ENCODE results near the gene BCAS3.
"Not testable (repeated sequence)": the region's sequence is repeated elsewhere in the genome, so short reads cannot be mapped to it uniquely, and the experiment has no call there.

BCAS3 gene

GRCh38 chr17:61354895-61355874 lies 677.5 kb downstream of the BCAS3 start:
- Histone ChIP-seq H3K9me3 (ENCODE audit: control insufficient read depth, low read length) (no peaks in the 10 kb centered on the region), H3K4me2 (ENCODE audit: low read length) (no peak overlapping the region), H3K27me3 (ENCODE audit: control insufficient read depth, insufficient read depth, low read length) (no peaks in the 10 kb centered on the region), H3K4me3 (ENCODE audit: low read depth, low read length) (no peak overlapping the region), H3K9ac (no peak overlapping the region), H3K27ac (no peak overlapping the region), H3K79me2 (no peaks in the 10 kb centered on the region), H3K4me1 (no peaks in the 10 kb centered on the region), H2AFZ (no peak overlapping the region), H3K36me3 (ENCODE audit: control insufficient read depth, insufficient read depth, low read length) (no peaks in the 10 kb centered on the region)
- TF ChIP-seq, protein P1, sequence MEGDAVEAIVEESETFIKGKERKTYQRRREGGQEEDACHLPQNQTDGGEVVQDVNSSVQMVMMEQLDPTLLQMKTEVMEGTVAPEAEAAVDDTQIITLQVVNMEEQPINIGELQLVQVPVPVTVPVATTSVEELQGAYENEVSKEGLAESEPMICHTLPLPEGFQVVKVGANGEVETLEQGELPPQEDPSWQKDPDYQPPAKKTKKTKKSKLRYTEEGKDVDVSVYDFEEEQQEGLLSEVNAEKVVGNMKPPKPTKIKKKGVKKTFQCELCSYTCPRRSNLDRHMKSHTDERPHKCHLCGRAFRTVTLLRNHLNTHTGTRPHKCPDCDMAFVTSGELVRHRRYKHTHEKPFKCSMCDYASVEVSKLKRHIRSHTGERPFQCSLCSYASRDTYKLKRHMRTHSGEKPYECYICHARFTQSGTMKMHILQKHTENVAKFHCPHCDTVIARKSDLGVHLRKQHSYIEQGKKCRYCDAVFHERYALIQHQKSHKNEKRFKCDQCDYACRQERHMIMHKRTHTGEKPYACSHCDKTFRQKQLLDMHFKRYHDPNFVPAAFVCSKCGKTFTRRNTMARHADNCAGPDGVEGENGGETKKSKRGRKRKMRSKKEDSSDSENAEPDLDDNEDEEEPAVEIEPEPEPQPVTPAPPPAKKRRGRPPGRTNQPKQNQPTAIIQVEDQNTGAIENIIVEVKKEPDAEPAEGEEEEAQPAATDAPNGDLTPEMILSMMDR (IDR thresholded peaks at IDR 0.05) = no peak

GRCh38 chr17:61357061-61357460 lies 679.4 kb downstream of the BCAS3 start:
- not testable (repeated sequence) for H2AFZ ChIP-seq; H3K4me1 ChIP-seq; H3K27ac ChIP-seq; H3K9me3 ChIP-seq (ENCODE audit: control insufficient read depth, low read length); H3K27me3 ChIP-seq (ENCODE audit: control insufficient read depth, insufficient read depth, low read length); H3K36me3 ChIP-seq (ENCODE audit: control insufficient read depth, insufficient read depth, low read length); H3K4me2 ChIP-seq (ENCODE audit: low read length); H3K4me3 ChIP-seq (ENCODE audit: low read depth, low read length); H3K79me2 ChIP-seq; H3K9ac ChIP-seq

GRCh38 chr17:61359513-61359912 lies 681.9 kb downstream of the BCAS3 start:
- H3K27ac ChIP-seq; H3K4me1 ChIP-seq; H3K27me3 ChIP-seq (ENCODE audit: control insufficient read depth, insufficient read depth, low read length); H3K4me2 ChIP-seq (ENCODE audit: low read length); H3K9ac ChIP-seq; H2AFZ ChIP-seq; H3K36me3 ChIP-seq (ENCODE audit: control insufficient read depth, insufficient read depth, low read length); H3K9me3 ChIP-seq (ENCODE audit: control insufficient read depth, low read length); H3K79me2 ChIP-seq; H3K4me3 ChIP-seq (ENCODE audit: low read depth, low read length): not testable (repeated sequence)

GRCh38 chr17:61360318-61360943 lies 682.8 kb downstream of the BCAS3 start:
- Histone ChIP-seq H2AFZ (no peak overlapping the region), H3K4me1 (no peaks in the 10 kb centered on the region), H3K9ac (no peak overlapping the region), H3K9me3 (ENCODE audit: control insufficient read depth, low read length) (no peaks in the 10 kb centered on the region), H3K27me3 (ENCODE audit: control insufficient read depth, insufficient read depth, low read length) (no peaks in the 10 kb centered on the region), H3K27ac (no peak overlapping the region), H3K36me3 (ENCODE audit: control insufficient read depth, insufficient read depth, low read length) (no peaks in the 10 kb centered on the region), H3K4me3 (ENCODE audit: low read depth, low read length) (no peak overlapping the region), H3K79me2 (no peaks in the 10 kb centered on the region), H3K4me2 (ENCODE audit: low read length) (no peak overlapping the region)
- TF ChIP-seq, protein P1 (IDR thresholded peaks at IDR 0.05) = no peak

GRCh38 chr17:61361084-61361483 lies 683.4 kb downstream of the BCAS3 start:
- H3K27me3 ChIP-seq (ENCODE audit: control insufficient read depth, insufficient read depth, low read length) = no peaks in the 10 kb centered on the region
- no peak overlapping the region for H3K27ac ChIP-seq

More at GRCh38 chr17:61361084-61361483, 683.4 kb downstream of the BCAS3 start:
- H3K9me3 ChIP-seq (ENCODE audit: control insufficient read depth, low read length) = no peaks in the 10 kb centered on the region
- H3K79me2 ChIP-seq = no peaks in the 10 kb centered on the region
- no peaks in the 10 kb centered on the region for H3K36me3 ChIP-seq (ENCODE audit: control insufficient read depth, insufficient read depth, low read length)
- no peak overlapping the region for H3K4me3 ChIP-seq (ENCODE audit: low read depth, low read length)
- no peak overlapping the region for H3K4me2 ChIP-seq (ENCODE audit: low read length)
- no peak overlapping the region for H2AFZ ChIP-seq
- H3K9ac ChIP-seq = no peak overlapping the region
- H3K4me1 ChIP-seq = no peaks in the 10 kb centered on the region
- TF ChIP-seq, protein P1 (IDR thresholded peaks at IDR 0.05) = no peak
